ENCODE data around the gene FOXD4L6. TPM values are rescaled to one million over a fixed set of nuclear protein-coding genes. Genes with fewer than 3 reads are reported as not detected.
"Not testable (repeated sequence)": the region's sequence is repeated elsewhere in the genome, so short reads cannot be mapped to it uniquely, and the experiment has no call there.

FOXD4L6 gene
- total and polyA plus RNA-seq, 4 experiments from 2014 or later = not detected

- CTCF ChIA-PET (ENCODE audit: partially characterized antibody); H3K36me3 Mint-ChIP-seq; H3K27ac ChIP-seq (ENCODE audit: low read depth, low read length); H3K4me3 ChIP-seq (ENCODE audit: low read length in 2 of 2); H3K36me3 ChIP-seq (ENCODE audit: insufficient read depth, low read length); intact Hi-C loops (cut with micrococcal nuclease); DNase-seq; H3K27ac Mint-ChIP-seq; H3K4me1 ChIP-seq (ENCODE audit: insufficient read depth, low read length); H3K9me3 Mint-ChIP-seq; H3K4me1 Mint-ChIP-seq; POLR2A ChIA-PET (ENCODE audit: partially characterized antibody); H3K27me3 ChIP-seq (ENCODE audit: insufficient read depth, low read length); H3K9me3 ChIP-seq (ENCODE audit: control insufficient read depth in 1 of 2, low read length in 2 of 2); H3K4me3 Mint-ChIP-seq: not testable (repeated sequence)
- H3K27me3 Mint-ChIP-seq = peaks cover 11 to 13% of the 10 kb centered on the region in 2 donors
Measured at GRCh38 chr9:41086685-41087084, 41.8 kb downstream of the FOXD4L6 start.

- H3K4me1 Mint-ChIP-seq; H3K27me3 ChIP-seq (ENCODE audit: insufficient read depth, low read length); H3K27ac ChIP-seq (ENCODE audit: low read depth, low read length); CTCF ChIA-PET (ENCODE audit: partially characterized antibody); intact Hi-C loops (cut with micrococcal nuclease); DNase-seq; H3K36me3 ChIP-seq (ENCODE audit: insufficient read depth, low read length); H3K4me1 ChIP-seq (ENCODE audit: insufficient read depth, low read length); POLR2A ChIA-PET (ENCODE audit: partially characterized antibody); H3K4me3 Mint-ChIP-seq; H3K9me3 Mint-ChIP-seq; H3K36me3 Mint-ChIP-seq; H3K9me3 ChIP-seq (ENCODE audit: control insufficient read depth in 1 of 2, low read length in 2 of 2); H3K4me3 ChIP-seq (ENCODE audit: low read length in 2 of 2); H3K27ac Mint-ChIP-seq: not testable (repeated sequence)
- peaks cover 11 to 13% of the 10 kb centered on the region in 2 donors for H3K27me3 Mint-ChIP-seq
Measured at GRCh38 chr9:41086215-41086614, 42.3 kb downstream of the FOXD4L6 start.

DNA sequence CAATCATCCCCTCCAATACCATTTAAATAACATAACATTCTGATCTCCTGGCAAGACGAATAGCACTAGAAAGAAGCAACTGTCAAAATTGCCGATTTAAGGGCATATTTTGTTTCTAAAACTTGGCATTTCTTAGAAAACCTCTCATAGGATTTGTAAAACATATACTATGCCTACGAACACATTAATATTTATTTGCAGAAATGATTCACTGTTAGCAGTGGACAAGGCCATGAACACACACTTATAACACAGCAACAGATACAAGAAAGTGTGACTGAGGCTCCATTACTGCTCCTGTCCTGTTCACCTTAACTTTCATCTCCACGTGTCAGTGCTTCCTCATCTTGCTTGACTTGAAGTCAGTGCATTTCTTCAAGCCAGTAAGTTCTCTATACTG is 46.1 kb downstream of the FOXD4L6 start:
- not testable (repeated sequence) for DNase-seq; H3K4me1 ChIP-seq (ENCODE audit: insufficient read depth, low read length)

DNA sequence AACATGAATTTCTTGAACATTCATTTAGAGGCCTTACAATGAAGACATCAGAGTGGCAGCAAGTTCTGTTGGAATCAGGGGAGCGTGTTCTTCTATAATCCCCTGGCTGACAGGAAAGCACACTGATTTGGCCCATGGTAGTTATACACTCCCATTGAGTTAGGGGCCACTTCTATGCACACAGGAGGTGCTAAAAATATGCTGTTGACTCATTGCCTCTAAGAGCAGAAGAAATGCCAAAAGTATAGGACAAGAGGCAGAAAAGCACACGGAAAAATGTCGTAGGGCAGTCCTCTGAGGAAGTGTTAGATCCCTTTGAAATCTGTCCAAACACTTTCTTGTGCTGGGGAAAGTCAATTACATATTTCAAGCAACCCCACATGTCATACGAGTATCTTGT is 49.0 kb downstream of the FOXD4L6 start:
- peaks cover 3 to 11% (median 6%) of the 10 kb centered on the region in 4 donors for H3K4me1 Mint-ChIP-seq
- intact Hi-C loops (cut with micrococcal nuclease); H3K27ac ChIP-seq (ENCODE audit: low read depth, low read length); DNase-seq; H3K27ac Mint-ChIP-seq; H3K27me3 ChIP-seq (ENCODE audit: insufficient read depth, low read length); H3K4me3 Mint-ChIP-seq; H3K9me3 ChIP-seq (ENCODE audit: control insufficient read depth in 1 of 2, low read length in 2 of 2); H3K4me1 ChIP-seq (ENCODE audit: insufficient read depth, low read length); H3K36me3 ChIP-seq (ENCODE audit: insufficient read depth, low read length); H3K36me3 Mint-ChIP-seq; H3K9me3 Mint-ChIP-seq; H3K4me3 ChIP-seq (ENCODE audit: low read length in 2 of 2); CTCF ChIA-PET (ENCODE audit: partially characterized antibody); POLR2A ChIA-PET (ENCODE audit: partially characterized antibody): not testable (repeated sequence)
- H3K27me3 Mint-ChIP-seq = peaks cover 14 to 17% of the 10 kb centered on the region in 2 donors

More for the DNA sequence above, 46.1 kb downstream of the FOXD4L6 start:
- POLR2A ChIA-PET (ENCODE audit: partially characterized antibody); H3K36me3 ChIP-seq (ENCODE audit: insufficient read depth, low read length); CTCF ChIA-PET (ENCODE audit: partially characterized antibody); H3K4me3 Mint-ChIP-seq; H3K27ac Mint-ChIP-seq; H3K4me3 ChIP-seq (ENCODE audit: low read length in 2 of 2); H3K27me3 ChIP-seq (ENCODE audit: insufficient read depth, low read length); intact Hi-C loops (cut with micrococcal nuclease); H3K27me3 Mint-ChIP-seq; H3K9me3 ChIP-seq (ENCODE audit: control insufficient read depth in 1 of 2, low read length in 2 of 2); H3K36me3 Mint-ChIP-seq; H3K9me3 Mint-ChIP-seq; H3K4me1 Mint-ChIP-seq; H3K27ac ChIP-seq (ENCODE audit: low read depth, low read length): not testable (repeated sequence)

- H3K4me1 ChIP-seq (ENCODE audit: insufficient read depth, low read length); H3K36me3 ChIP-seq (ENCODE audit: insufficient read depth, low read length); H3K27ac ChIP-seq (ENCODE audit: low read depth, low read length); CTCF ChIA-PET (ENCODE audit: partially characterized antibody); H3K36me3 Mint-ChIP-seq; H3K27ac Mint-ChIP-seq; intact Hi-C loops (cut with micrococcal nuclease); H3K27me3 ChIP-seq (ENCODE audit: insufficient read depth, low read length); H3K9me3 Mint-ChIP-seq; POLR2A ChIA-PET (ENCODE audit: partially characterized antibody); H3K4me3 ChIP-seq (ENCODE audit: low read length in 2 of 2); H3K9me3 ChIP-seq (ENCODE audit: control insufficient read depth in 1 of 2, low read length in 2 of 2); DNase-seq; H3K4me3 Mint-ChIP-seq: not testable (repeated sequence)
- H3K27me3 Mint-ChIP-seq = peaks cover 18 to 20% of the 10 kb centered on the region in 2 donors
- H3K4me1 Mint-ChIP-seq = peaks cover 6 to 17% (median 10%) of the 10 kb centered on the region in 4 donors
Measured at GRCh38 chr9:41077586-41077985, 50.9 kb downstream of the FOXD4L6 start.

Other genes with a start within 250 kb of the FOXD4L6 start
- gene ZNG1F, start 60.6 kb upstream of the FOXD4L6 start, total RNA-seq = 1 to 10 TPM; 7.9 to 9.7 TPM
- 1 to 10 TPM; 3.7 to 3.8 TPM for gene ZNG1F, start 60.6 kb upstream of the FOXD4L6 start, polyA plus RNA-seq